K562 (cell line): ENCODE measurements around the gene PEX11B. TPM values are rescaled to one million over a fixed set of nuclear protein-coding genes. Genes with fewer than 3 reads are reported as not detected.
A peak's percentile ranks its signal among the peaks of the same experiment; 100 is the strongest.

Source experiments
- ATF6 ChIP-seq: sonication (generic); formaldehyde crosslinking; IDR thresholded peaks from 2 replicates; pipeline ENCODE4 v1.4.0; 2020; ENCODE audit warnings: mild to moderate bottlenecking, missing genetic modification reagents
- BACH1 ChIP-seq: fragments of 200-800 bp; sonication (Bioruptor generic); IDR thresholded peaks from 2 replicates; pipeline ENCODE4 v1.6.1; 2016; ENCODE audit warnings: missing genetic modification characterization, missing compliant biosample characterization
- CAMTA2 ChIP-seq: fragments of 250-450 bp; sonication (Bioruptor Pico); conservative IDR thresholded peaks from 2 replicates; pipeline ENCODE4 v1.5.1; 2022
- EGR1 ChIP-seq: fragments of 450-650 bp; conservative IDR thresholded peaks from 2 replicates; pipeline ENCODE4 v1.6.1; 2017; ENCODE audit warnings: mild to moderate bottlenecking
- ETV5 ChIP-seq: sonication (generic); formaldehyde crosslinking; IDR thresholded peaks from 2 replicates; pipeline ENCODE4 v1.4.0; 2020; ENCODE audit warnings: low read depth, mild to moderate bottlenecking, missing genetic modification reagents
- MBD2 ChIP-seq: sonication (generic); IDR thresholded peaks from 2 replicates; pipeline ENCODE4 v1.6.1; 2016; ENCODE audit warnings: low read depth, borderline replicate concordance
- PBX2 ChIP-seq, 2 experiments: IDR thresholded peaks in 1 of 2; conservative IDR thresholded peaks in 1 of 2; 2 replicates each; pipeline ENCODE4 v1.6.1; 2016; ENCODE audit warnings: low read depth in 2 of 2, mild to moderate bottlenecking in 1 of 2, missing compliant biosample characterization in 1 of 2, missing genetic modification characterization in 1 of 2, moderate library complexity in 1 of 2
- SRF ChIP-seq, 2 experiments: fragments of 250-450, 450-650 bp in 1 of 2; sonication (Bioruptor Pico) in 1 of 2; sonication (generic) in 1 of 2; formaldehyde crosslinking; IDR thresholded peaks; 2 replicates each; pipeline versions ENCODE4 v1.5.0 to v1.5.1; 2020 to 2022; ENCODE audit warnings: mild to moderate bottlenecking in 1 of 2, missing genetic modification reagents in 1 of 2
- ZFX ChIP-seq: sonication (generic); formaldehyde crosslinking; IDR thresholded peaks from 2 replicates; pipeline ENCODE4 v1.8.0; 2022; ENCODE audit warnings: mild to moderate bottlenecking, missing genetic modification reagents, moderate library complexity
- ZNF583 ChIP-seq: fragments of 250-450 bp; sonication (Bioruptor Pico); IDR thresholded peaks from 2 replicates; pipeline ENCODE4 v1.4.0; 2020
- ZNF764 ChIP-seq: fragments of 250-450 bp; sonication (Bioruptor Pico); IDR thresholded peaks from 2 replicates; pipeline ENCODE4 v1.4.0; 2020; ENCODE audit warnings: low read depth, mild to moderate bottlenecking, moderate library complexity
- ZNF77 ChIP-seq: fragments of 250-450 bp; sonication (Bioruptor Pico); IDR thresholded peaks from 2 replicates; pipeline ENCODE4 v1.5.0; 2020
- ZNF79 ChIP-seq: fragments of 250-450 bp; sonication (Bioruptor Pico); IDR thresholded peaks from 2 replicates; pipeline ENCODE4 v1.4.0; 2020; ENCODE audit warnings: low read depth, mild to moderate bottlenecking, moderate library complexity
- ZZZ3 ChIP-seq: fragments of 450-650 bp; IDR thresholded peaks from 2 replicates; pipeline ENCODE4 v1.6.1; 2016; ENCODE audit warnings: antibody characterized with exemption, mild to moderate bottlenecking, moderate library complexity
- polyA plus RNA-seq, 8 experiments: library from polyadenylated mRNA; depleted of rRNA in 4 of 8; stranded (reverse) in 5 of 8; unstranded in 3 of 8; fragments of >200 nt; fragmentation: Nextera tagmentation in 2 of 8; fragmentation: Illumina TruSeq in 1 of 8; extraction: Ambion mirVana in 2 of 8; extraction: Trizol in 1 of 8; gene quantifications; 2 replicates each; pipeline versions ENCODE4 v1.2.1 to v1.2.3, GENCODE V29; 2011 to 2014; ENCODE audit warnings: inconsistent platforms in 1 of 8, missing spikeins in 1 of 8
- total RNA-seq, 7 experiments: library from RNA; depleted of rRNA in 6 of 7; stranded (reverse); fragments of >200 nt in 6 of 7; fragmentation: Illumina TruSeq in 2 of 7; extraction: Trizol in 2 of 7; gene quantifications; 2 replicates each; pipeline versions ENCODE4 v1.2.1 to v1.2.3, GENCODE V29; 2011 to 2021; ENCODE audit warnings: low replicate concordance in 1 of 7

Gene PEX11B
- total and polyA plus RNA-seq, 9 of the 15 experiments (the other 6 are each of a cell fraction or from before 2014, with no cell fraction given), result 13.2 to 60.0 (median 21.7) TPM

GRCh38 chr1:145927063-145927886 lies 8.8 kb upstream of the PEX11B start, which contains the start of gene RBM8A (continued):
- TF ChIP-seq ATF6 (CRISPR knock-in tag) (peak; percentile 83; the same call in 1 of the 2 replicates), CAMTA2 (CRISPR knock-in tag) (no peak), ZFX (CRISPR knock-in tag) (peak; percentile 80), ZNF77 (CRISPR knock-in tag) (no peak), ZNF764 (CRISPR knock-in tag) (no peak), PBX2 (CRISPR knock-in tag; IDR thresholded peaks at IDR 0.05; ENCODE audit: low read depth) (no peak), PBX2 (tag; conservative IDR thresholded peaks at IDR 0.05; ENCODE audit: low read depth) (peak; percentile 37; the same call in 1 of the 2 replicates), ZNF79 (CRISPR knock-in tag) (no peak), ZZZ3 (peak; percentile 79), ETV5 (CRISPR knock-in tag) (peak; percentile 47), BACH1 (tag) (peak; percentile 21; the same call in 1 of the 2 replicates), ZNF583 (no peak), EGR1 (peak; percentile 63), MBD2 (peak; percentile 94), SRF (CRISPR knock-in tag; IDR thresholded peaks at IDR 0.05) (peak in 1 of 2 experiments; percentile 77; a peak in 2 of 4 replicates)
